HG03342 (cell line): ENCODE data around the gene PLCH1.
A peak's percentile ranks its signal among the peaks of the same experiment; 100 is the strongest.

Experiments used
- ATAC-seq: cut with Tn5 transposase; IDR thresholded peaks from one replicate; pipeline ENCODE4 v1.9.1; 2021; ENCODE audit warnings: mild to moderate bottlenecking, moderate library complexity; ENCODE audit not compliant: unreplicated experiment

PLCH1 gene

DNA sequence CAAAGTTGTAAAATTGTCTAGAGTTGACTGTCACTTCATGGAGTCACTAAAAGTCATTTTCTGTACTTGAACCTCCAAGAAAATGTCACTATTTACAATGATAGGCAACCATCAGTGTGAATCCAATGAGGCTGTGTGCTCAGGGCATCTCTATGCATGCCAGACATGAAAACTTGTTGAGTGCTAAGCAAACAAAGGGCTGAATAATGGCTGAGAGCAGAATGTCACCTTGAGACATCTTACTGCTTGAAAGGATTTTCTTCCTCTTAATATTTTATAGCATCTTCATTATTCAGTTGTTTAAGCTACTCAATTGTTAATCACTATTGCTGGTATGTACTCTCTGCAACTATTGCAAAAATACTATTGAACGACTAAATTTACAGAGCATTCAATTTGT lies 184.7 kb downstream of the PLCH1 start:
- no peak for ATAC-seq

DNA sequence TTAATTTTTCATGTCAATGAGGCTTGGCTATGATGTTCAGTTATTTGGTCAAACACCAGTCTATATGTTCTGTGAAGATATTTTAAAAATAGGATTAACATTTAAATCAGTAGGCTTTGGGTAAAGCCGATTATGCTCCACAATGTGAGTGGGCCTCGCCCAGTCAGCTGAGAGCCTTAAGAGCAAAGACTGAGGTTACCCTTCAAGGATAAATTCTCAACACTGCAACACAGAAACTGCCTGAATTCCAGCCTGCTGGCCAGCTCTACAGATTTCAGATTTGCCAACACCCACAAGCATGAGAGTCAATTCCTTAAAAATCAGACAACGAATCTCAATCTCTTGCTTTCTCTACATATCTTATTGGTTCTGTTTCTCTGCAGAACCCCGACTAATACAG lies 188.3 kb downstream of the PLCH1 start:
- no peak for ATAC-seq

DNA sequence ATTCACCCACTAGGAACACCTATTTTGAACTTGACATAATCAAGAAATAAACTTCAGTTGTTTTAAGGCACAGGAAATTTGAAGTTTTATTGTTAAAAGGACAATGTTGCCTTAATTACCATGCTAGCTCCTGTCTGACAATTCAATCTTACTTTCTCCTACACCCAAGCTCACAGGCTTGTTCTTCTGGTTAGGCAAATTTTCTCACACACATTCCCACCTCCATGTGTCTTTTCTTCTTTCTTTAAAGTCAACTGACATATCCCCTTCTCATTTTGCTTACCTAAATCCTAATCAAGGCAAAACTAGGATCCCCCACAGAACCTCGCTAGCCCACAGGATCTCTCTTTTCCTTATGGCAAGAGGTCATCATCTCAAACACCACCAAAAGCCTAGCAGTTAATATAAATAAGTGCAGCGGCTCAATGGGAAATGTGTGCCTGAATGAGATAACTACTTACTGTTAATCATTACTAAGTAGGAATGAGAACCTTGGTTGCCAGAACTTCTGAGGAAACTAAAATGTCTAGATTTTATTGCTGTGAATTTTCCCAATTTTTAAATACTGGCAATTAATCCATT lies 189.3 kb downstream of the PLCH1 start:
- no peak for ATAC-seq

DNA sequence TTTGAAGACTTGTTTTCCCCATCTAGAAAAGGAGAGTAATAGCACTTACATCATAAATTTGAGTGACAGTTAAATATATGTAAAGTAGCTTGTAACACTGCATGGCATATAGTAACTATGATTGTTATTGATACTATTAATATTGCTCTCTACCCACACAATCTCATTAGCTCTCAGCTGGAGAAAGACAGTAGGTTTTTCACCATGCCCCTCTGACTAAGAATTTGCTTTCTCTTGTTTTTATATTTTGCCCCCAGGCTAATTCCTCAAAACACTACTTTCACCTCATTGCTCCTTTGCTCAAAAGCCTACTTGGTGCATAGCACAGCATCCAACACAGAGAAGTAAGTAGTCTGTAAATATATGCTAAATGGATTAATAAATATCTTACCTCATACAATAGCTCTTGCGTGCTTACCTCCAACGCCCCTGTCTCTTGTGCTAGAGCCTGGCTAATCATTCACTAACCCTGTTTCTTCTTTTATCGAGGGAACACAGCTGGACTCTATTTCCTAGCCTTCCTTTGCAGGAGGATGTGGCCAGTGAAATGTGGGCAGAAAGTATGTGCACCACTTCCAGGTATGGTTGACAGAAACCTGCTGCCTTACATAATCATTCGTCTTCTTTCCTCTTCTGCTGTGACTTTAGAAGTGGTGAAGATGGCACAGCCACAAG lies 190.0 kb downstream of the PLCH1 start:
- peak; percentile 77 for ATAC-seq

DNA sequence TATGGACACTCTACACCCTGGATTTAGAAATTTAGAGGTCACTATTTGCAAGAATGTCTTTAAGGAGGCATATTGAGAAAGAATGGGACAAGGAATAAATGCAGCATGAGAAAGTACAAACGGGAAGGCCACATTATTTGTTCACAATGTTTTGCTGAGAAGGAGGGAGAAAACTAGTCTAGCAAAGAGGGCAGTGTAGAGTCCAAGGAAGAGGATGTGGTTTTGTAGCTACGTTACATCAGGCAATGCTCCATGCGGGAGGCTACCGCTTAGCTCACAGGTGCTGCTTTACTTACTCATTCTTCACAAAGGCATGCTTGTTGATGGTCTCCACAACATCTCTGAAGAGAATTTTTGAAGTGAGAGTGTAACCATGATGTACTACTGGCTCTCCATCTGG lies 191.1 kb downstream of the PLCH1 start:
- ATAC-seq: peak; percentile 32

DNA sequence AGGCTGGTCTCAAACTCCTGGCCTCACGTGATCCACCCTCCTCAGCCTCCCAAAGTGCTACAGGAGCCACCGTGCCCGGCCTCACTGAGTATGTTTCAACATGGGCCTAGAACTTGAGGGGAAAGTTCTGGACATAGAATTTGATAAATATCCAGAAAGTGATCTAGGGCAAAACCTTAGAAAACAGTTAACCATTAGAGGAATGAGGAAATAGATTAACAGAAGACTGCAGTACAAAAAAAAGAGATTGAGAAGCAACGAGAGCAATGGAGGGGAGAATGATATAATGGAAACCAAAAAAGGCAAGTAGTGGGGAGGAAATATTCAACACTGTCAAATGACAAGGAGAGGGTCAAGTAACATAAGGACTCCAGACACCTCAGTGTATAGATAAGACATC lies 191.5 kb downstream of the PLCH1 start:
- no peak for ATAC-seq

DNA sequence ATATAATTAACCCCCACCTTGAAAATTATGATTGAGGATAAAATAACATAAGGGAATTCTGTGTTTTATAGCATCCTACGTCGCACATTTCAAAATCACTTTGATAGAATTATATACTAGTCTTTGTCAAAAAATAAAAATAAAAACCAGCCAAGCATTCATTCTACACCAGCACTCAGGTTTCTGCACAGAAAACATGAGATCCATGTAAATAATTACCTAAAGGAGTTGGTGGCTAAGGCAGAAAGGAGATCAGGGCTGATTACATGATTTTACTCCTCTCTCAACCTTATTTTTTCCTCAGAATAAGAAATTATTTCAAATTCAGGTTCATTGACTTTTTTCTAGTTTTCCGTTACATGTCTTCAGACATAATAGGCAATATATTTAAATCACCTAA lies 194.5 kb downstream of the PLCH1 start:
- ATAC-seq: no peak

DNA sequence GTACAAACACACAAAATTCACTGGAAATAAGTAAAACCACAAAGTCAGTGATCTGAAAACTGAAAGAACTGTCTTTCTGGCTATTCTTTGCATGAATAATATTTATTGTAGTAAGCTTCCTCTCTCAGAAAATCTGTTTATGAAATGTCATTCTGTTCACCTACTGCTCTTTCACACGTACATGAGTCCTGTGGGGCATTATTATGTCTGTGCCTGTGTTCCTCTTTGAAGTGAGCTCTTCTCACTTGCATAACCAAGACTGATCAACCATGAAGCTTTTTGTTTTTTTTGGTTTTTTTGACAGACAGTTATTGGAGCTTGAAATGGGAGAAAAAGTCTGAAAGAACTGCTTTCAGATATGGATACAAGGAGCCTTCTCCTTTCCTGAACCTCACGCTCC lies 195.8 kb downstream of the PLCH1 start:
- ATAC-seq: peak; percentile 93

DNA sequence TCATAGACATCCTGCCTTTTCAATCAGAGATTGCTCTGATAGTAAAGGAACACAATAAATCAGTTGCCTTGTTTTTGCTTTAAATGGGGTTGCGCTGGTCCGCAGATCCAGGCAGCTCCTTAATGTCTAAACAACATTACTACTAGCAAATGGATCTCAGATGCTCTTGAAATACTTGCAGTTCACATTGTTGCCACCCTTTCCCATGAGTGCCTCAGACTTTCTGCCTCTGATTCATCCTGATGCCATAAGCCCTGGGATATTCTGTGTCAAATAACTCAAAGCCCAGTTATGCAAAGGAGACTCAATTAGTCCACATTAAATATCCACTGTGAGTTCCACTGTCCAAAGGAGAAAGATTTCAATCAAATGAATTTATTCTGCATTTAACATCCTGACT lies 196.7 kb downstream of the PLCH1 start:
- ATAC-seq: no peak

DNA sequence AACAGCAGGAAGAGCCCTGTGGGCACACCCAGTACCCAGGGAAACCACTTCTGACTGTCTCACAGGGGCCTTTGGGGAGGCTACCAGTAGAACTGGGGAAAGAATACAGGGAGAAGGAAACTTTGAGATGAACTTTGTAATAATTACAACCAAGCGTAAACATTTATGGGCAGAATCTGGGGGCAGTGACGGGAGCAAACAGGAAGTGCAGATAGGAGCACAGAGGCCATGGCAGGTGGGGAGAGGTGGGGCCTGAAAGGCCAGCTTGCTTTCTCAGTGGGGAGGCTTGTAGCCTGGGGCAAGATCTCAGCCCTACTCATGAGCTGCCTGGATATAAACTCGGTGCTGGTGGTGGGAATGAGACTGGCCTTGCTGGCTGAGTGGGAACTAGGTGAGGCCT lies 209.8 kb downstream of the PLCH1 start:
- no peak for ATAC-seq

DNA sequence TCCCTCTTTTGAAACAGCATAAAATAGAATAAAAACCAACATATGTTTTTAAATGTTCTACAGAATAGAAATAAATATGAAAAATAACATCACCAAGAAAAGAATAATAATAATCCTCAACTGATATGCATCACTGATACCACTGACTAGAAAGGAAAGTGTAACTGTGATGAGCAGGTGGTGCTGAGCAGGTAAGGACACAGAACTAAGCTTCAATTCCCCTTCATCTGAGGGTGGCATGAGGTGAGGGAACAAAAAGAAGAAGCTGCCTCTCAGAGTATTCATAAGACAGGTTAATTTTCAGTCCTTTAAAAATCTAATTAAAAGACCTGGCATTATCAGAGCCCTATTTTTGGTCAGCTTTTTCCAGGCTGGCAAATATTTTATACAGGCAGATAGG lies 216.3 kb downstream of the PLCH1 start:
- ATAC-seq: no peak

DNA sequence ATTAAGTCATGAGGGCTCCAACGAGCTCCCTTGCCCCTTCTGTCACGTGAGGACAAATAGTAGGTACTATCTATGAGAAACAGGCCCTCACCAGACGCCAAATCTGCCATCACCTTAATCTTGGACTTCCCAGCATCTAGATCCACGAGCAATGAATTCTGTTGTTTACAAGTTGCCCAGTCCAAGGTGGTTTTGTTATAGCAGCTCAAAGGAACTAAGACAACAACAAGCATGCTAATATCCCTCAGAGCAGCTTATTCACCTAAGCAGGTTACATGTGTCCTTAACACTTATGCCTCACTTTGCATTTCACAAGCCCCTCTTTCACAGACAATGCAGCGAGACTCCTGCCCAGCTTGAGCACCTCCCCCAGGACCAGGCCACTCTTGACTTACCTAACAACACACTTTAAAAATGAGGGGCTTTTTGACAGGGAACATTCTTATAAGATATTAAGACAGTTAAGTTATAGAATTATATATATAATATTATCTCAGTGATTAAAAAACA lies 219.5 kb downstream of the PLCH1 start:
- ATAC-seq: no peak

DNA sequence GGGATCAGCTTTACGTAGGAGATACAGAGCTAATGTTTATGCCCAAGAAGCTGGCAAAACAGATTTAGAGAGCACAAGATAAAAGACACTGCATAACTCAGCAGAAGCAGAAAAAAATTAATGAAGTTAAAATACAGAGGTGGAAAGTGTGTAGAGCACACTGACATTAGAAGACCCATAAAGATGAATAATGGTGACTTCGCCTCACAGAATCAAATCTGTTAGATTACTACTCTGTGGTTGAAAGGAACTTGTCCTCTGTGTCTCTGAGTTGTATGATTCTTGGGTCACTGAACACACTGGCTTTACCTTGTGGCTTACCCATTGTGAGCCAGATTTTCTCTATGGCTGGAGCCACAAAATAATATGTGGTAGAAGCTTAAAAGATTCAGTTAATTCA lies 224.4 kb downstream of the PLCH1 start:
- no peak for ATAC-seq

DNA sequence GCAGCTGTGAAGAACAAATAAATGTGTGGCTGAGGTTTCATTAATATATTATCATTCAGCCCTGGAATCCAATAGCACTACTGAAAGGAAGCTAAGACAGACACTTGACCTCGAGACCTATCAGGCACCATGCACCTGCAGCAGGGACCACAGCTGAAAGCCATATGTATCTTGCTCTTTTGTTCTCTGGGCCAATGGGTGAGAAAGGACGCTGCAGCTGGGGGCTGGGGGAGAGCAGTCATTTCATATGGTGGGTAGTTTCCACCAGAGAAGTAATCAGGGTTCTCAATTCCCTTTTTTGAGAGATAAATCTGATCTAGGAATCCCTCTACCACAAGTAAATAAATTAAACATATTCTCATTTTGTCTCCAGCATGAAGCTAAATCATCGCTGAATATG lies 225.8 kb downstream of the PLCH1 start:
- peak; percentile 61 for ATAC-seq

DNA sequence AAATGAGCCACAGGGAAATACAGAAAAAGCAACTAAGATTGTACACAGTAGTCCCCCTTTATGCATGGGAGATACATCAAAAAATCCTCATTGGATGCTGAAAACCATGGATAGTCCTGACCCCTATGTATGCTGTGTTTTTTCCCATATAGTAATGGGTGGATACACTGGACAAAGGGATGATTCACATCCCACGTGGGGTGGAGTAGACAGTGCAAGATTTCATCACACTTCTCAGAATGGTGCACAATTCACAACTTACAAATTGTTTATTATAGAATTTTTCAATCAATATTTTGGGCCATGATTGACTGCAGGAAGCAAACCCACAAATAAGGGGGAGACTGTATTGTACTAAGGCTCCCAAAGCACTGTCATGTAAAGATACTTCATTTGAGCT lies 227.0 kb downstream of the PLCH1 start:
- ATAC-seq: no peak

DNA sequence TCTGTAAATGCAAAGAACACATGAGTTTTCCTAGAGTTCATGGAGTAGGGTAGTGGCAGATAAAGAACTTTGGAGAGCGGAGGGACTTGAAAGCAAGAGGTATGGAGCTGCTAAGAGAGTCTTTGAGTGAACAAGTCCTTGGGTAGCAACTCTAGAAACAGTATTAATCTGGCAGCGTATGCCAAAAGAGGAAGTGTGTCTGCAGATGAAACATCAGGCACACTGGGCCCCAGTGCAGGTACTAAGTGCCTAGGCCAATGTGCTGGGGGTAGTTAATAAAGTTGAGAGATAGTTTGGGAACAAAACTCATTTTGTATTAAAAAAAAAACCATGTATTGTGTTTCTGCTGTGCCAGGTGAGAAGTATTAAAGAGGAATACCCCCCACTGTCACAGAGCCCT lies 228.4 kb downstream of the PLCH1 start:
- no peak for ATAC-seq

DNA sequence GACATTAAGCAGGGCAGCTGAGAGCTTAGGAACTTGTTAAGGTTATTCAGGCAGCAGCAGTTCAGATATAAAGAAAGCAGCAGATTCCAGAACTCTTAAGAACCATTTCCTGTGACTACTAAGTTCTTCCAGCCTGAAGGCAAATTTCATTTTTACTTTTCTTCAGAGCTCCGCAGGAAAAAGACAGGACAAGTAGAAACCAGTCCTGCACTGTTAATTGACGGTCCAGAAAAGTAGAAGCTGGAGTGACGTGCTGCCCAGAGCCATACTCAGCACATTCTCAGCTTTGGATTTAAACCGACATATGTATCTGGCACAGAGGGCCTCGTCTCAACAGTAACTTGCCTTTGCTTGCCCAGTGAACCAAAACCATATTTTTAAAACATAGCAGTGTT lies 232.0 kb downstream of the PLCH1 start:
- no peak for ATAC-seq

DNA sequence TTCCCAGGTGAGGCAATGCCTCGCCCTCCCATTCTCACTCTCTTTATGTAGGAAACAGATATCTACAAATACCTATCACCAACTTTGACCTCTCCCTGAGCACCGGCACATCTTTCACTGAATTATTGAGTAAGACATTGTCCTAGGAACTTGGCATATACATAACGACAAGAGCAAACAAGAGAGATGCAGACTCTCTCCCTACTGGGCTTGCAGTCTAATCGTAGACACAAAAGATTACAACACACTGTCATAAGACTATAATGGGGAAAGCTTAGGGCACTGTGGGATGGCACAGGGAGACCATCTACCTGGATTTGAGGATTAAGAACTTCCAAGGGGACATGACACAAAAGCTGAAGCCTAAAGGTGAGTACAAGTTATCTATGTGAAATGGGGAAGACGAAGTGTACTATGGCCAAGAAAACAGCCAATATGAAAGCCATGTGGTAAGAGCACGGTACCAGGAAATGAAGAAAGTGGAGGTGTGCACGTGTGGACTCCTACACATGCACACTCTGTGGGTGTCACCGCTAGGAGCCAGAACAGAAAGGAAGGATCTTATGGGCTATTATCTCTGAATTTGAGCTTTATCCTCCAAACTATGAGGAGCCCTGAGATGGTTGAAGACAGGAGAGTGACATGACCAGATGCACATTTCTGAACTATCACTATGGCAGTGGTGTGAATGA lies 232.6 kb downstream of the PLCH1 start:
- no peak for ATAC-seq

DNA sequence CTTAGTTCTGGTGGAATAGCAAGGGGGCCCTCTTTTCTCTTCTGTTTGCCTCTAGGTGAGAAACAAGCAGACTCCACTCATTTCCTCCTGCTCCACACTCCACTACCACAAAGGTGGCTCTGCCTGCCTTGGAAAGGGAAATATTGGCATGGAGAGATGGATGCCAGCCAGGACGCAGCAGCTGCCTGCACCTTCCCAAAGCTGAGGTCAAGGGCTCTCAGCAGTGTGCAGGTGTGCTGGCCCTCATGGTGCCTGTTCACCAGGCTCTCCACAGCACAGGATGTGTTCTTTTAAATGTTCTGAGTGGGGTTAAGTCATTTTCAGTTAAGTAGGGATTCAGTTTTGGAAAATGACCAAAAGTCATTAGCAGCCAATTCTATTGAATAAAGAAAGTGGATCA lies 240.2 kb downstream of the PLCH1 start:
- ATAC-seq: no peak

DNA sequence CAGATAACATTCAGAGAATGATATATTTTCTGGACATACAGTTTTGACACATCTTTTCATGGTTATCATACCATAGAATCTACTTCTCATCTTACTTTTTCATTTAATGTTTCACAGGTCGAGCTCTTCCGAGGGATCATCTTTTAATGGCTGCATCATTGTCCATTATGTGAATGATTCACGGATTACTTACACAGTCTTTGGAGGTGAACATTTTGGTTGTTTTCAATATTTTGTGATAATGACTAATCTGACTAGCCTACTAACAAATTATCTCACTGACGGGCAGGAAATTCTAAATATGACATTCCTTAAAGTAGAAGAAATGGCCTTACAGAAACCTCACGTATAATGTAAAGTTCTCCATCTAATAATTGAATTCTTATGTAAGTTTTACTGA lies 242.2 kb downstream of the PLCH1 start:
- ATAC-seq: no peak

DNA sequence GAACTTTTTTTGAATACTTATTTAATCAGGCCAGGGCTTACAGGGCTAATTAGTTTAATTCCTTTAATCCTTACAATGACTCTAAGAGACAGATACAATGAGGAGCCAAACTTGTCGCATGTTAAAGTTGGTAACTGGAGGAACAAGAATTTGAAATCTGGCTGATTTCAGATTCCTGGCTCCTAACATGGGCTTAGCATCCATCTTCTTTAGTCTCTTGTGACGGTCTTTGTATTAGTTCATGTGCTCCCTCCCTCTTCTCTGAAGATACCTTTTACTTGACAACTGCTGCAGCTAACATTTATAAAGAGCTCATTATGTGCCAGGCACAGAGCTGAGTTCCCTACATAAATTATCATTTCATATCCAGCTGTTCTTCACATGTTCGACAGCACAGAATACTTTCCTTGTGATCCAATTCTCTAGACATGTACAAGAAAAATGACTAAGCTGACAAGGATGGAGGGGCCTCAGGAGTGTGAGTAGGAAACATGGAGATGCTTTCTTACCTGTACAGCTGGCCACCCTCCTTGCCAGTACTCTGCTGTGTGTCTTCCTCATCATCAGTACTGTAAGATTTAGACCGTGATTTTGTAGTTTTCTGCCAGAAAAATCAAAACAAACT lies 244.6 kb downstream of the PLCH1 start:
- ATAC-seq: no peak
